Measurements from ENCODE around the gene FAM81B. TPM values are rescaled to one million over a fixed set of nuclear protein-coding genes. Genes with fewer than 3 reads are reported as not detected.

The FAM81B gene
- total RNA-seq, 1 donor from 2014 or later = 0.49 TPM

GRCh38 chr5:95401626-95402025, 10.5 kb downstream of the FAM81B start:
- DNase-seq = no peak

GRCh38 chr5:95403996-95404395, 12.8 kb downstream of the FAM81B start:
- no peak for DNase-seq

- DNase-seq = no peak
Observed at GRCh38 chr5:95406426-95407090, 15.4 kb downstream of the FAM81B start.

GRCh38 chr5:95410279-95410678, 19.1 kb downstream of the FAM81B start:
- no peak for DNase-seq

DNA sequence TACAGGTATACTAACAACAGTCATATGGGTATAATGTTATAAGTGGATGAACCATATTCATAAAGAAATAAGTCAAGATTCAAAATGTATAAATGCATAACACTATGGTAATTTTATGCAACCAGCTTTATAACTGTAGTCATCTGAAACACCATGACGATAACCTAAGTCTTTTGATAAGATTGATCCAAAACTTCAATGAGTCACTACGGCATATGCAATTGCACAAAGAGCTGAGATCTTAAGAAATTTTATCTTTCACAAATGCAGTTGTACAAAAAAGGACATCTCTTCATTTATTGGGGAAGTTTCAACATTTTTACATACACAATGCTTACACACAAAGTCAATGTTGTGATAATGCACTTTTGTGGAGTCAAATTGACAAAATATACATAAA, 20.3 kb downstream of the FAM81B start:
- DNase-seq = no peak

DNA sequence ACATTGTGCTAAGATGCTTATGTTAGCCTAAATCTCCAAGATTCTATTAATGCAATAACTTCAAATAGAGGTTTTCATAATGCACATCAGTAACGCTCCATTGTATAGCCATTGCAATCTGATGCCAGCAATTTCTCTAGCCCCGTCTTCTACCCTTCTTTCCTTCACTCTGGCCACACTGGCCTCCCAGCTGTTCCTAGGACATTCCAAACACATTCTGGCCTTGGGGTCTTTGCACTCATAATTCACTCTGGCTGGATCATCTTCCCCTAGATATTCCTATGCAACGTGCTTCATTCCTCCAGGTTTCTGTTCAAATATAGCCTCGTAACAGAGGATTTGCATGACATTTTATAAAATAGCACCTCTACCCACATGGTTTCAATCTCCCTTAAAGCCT, 23.3 kb downstream of the FAM81B start:
- DNase-seq = no peak

GRCh38 chr5:95417971-95418370, 26.8 kb downstream of the FAM81B start:
- DNase-seq = no peak

DNA sequence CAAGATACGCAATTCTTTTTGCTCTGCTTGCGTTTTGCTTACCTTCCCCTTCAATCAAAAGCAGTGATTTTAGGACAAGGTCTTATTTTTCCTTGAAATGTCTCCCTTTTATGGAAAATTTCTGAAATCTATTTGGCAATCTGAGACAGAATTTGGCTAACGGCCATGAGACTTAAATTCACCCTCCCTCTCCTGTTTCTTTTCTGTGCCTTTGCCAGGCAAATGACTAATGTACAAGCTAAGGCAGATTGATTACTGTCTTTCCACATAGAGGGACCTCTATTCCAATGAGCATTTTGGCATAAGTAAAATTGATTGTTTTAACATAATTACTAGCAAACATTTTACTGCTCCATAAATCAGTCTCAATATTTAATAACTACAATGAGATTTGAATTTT, 31.7 kb downstream of the FAM81B start:
- DNase-seq = no peak

DNA sequence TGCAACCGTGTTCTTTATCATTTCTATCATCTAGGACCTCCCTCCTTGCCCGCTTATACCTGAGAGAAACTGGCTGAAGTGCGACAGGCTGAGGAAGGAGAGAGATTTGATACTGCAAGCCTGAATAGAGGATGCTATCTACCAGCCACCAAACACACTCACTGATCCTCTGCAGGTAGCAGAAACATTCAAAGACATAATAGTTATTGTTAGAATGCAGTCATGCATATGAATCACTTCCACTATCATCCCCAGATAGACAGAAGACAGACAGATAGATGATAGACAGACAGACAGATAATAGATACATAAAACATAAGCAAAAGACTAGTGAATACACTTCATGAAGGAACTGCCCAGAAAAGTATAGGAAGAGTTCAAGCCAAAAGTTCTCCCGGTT, 32.9 kb downstream of the FAM81B start:
- DNase-seq = no peak

- DNase-seq = no peak
Observed at GRCh38 chr5:95424526-95424925, 33.4 kb downstream of the FAM81B start.

DNA sequence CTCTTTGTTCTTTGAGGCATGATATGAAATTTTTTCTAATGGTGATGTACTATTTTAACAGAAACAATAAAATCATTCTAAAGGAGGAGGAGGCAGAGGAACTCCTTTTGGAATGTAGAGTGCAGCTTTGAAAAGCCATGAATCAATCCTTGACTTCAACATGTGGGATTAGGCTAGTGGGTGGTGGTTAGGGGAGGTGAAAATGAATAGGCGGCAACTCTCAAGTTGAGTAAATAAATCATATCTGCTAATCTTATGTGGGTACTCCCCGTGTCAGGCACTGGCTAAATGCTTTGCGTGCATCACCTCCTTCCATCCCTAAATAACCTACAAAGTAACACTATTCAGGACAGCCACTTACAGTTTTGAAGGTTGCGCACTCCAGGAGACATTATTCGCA, 35.1 kb downstream of the FAM81B start:
- DNase-seq = no peak

DNA sequence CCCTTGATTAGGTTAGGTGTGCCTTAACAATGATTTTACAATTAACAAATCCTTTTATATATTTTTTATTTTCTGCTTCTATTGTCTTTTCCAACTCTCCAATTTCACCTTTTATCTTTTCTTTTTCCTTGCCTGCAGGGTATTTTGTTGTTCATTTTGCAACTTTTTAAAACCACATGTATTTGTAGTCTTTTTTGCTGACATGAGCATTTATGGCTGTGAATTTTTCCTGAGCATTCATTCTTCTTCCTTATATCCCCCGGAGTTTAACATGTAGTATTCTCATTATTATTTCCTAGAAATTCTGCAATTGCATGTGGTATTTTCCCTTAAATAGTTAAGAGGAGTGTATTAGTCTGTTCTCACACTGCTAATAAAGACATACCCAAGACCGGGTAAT, 41.6 kb downstream of the FAM81B start:
- DNase-seq = no peak

- DNase-seq = no peak
Observed at GRCh38 chr5:95439801-95440493, 48.8 kb downstream of the FAM81B start.

DNA sequence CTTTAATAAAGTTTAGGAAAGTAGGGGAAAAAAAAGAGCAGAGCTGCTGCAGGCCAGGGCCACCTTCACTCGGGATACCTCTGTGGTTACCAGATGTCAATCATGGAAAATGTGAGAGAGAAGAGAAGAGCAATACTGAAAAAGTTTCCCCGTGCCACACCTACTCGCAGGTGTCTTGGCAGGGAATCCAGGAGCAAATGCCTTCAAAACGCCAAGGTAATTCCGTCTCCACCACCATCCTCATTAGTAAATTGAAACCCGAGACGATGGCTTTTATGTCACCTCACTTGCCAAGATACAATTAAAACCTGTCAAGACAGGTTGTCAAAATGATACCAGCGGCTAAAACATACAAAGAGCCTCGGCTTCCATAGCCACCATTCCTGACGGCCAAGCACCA, 49.7 kb downstream of the FAM81B start:
- DNase-seq = no peak

- DNase-seq = no peak
Observed at GRCh38 chr5:95441636-95442035, 50.5 kb downstream of the FAM81B start.

DNA sequence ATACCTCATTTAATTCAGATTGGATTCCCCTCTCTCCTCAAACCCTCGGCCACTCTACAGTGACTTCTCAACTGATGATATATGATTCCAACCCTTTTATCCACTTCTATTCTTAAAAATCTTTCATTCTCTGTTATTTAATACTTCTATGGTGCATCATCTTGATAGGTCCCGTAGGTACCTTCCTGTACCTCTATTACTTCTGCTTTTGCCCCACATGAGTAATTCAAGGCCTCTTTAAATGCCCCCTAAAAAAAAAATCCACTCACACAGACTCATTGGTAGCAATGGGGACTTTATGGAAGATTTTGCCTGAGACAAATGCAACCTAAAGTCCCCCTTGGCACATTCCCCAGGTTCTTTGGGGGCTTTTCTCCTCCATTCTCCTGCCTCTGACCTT, 54.3 kb downstream of the FAM81B start:
- DNase-seq = no peak

- DNase-seq = no peak
Observed at GRCh38 chr5:95445995-95446394, 54.8 kb downstream of the FAM81B start.

DNA sequence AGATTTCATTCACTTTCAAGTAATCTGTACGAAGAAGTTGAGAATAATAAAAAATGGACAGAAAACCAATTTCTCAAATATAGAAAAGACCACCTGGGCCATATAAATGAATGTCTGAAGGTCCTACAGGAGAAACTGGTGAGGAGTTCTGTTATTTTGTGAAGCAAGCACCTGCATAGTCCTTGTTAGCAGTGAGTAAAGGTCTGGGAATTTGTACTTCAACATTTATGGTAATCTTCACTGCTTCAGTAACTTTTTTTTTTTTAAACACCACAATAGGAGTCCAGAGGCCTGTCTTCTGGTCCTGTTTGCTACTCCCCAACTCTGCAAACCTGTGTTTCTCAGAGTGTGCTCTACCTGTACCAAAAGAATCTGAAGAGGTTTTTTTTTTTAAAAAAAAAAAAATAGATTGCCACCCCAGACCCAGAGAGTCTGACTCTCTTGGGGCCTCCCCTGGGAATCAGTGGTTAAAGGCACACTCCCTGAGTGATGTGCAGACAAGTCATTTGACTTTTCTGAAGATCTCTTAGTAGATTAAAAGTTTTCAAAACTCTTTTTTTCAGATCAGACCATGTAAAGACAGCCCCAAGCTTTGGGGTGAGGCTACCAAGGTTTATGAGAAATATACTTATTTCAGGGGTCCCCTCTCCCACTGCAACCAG, 55.5 kb downstream of the FAM81B start:
- DNase-seq = no peak

DNA sequence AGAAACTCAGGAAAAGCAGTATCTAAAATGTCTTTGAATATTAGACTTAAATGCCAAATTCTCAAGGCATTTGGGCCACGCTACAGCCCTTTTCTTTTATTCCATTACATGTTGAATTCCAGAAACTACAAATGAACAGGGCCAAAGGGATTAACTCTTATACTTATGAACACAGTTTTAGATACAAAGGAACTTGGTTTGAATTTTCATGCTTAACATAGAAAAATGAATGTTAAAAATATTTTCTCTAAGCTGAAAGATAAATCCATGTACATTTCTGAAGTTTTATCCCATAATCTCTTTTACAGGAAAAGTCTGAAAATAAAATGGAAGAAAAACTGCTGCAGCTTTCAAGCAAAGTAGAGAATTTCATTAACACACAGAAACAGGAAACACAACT, 56.8 kb downstream of the FAM81B start:
- no peak for DNase-seq

DNA sequence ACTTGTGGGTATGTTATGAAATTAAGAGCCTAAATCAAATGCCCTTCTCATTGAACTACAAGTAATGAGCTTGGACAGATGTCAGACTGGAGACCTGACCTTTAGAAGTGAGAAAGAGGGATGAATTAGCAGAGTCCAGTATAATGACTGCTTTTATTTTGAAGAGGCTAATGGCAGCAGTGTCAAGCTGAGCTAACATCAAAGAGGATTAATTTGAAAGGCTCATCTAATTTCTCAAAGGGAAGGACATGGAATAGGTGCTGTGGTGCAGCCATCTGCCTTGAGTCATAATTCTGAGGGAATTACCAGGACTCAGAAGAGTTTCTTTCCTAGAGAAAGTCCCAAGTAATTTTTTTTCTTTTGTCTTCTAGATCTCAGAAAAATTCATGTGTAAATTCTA, 57.6 kb downstream of the FAM81B start:
- no peak for DNase-seq

GRCh38 chr5:95449460-95449859, 58.3 kb downstream of the FAM81B start:
- no peak for DNase-seq

DNA sequence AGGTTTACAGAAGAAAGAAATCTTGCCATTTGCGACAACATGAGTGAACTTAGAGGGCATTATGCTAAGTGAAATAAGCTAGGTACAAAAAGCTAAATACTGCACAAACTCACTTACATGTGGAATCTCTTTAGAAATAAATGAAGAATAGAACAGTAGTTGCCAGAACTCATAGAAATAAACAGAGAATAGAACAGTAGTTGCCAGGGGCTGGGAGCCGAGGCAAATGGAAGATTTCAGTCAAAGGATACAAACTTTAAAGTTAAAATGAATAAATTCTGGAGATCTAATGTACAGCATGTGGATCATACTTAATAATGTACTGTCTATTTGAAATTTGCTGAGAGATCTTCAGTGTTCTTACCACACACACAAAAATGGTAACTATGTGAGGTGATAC, 63.4 kb downstream of the FAM81B start:
- DNase-seq = no peak

DNA sequence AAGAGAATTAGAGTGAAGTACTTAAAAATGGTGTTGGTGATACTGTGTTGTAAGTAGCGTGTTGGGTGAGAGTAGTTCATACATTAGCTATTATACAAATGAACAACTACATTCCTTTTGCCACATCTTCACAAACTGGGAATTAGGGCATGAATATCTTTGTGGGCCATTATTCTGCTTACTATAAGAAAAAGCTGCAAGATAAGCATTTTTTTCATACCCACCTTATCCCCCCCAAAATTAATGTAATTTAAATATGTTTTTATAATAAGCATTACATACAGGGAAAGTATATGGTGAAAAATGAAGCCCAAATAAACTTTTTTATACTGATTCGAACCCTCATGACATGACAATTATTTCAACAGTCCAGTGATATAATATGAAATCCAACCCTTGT, 69.5 kb downstream of the FAM81B start:
- DNase-seq = no peak

DNA sequence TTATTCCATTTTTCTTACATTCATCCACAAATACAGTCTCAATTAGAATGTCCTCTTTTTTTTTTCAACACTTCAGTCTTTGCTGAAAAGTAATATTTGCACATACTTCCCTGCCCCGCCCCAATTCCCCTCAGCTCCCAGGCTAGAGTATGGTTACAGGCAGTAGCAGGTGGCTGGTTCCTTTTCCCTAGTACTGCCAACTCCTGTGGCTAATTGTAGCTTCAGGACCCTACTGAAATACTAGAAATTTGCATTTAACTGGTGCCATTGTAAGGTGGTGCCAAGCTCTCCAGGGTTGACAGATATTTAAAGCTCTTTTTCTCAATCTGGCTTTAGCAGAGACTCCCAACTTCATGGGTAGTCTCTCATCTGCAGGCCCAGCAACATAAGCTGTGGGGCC, 80.3 kb downstream of the FAM81B start:
- DNase-seq = no peak

All from skin of body (tissue), 2 donors.